Activated effector memory CD4-positive, alpha-beta T cell treated with Interleukin-2 at 50 U/mL for 16 hours (primary cell): Measurements from ENCODE around the gene ENTPD2.

Experiments
- DNase-seq: peaks from one replicate; pipeline ENCODE4 v3.0.0-alpha.2; 2020

ENTPD2 gene

DNA sequence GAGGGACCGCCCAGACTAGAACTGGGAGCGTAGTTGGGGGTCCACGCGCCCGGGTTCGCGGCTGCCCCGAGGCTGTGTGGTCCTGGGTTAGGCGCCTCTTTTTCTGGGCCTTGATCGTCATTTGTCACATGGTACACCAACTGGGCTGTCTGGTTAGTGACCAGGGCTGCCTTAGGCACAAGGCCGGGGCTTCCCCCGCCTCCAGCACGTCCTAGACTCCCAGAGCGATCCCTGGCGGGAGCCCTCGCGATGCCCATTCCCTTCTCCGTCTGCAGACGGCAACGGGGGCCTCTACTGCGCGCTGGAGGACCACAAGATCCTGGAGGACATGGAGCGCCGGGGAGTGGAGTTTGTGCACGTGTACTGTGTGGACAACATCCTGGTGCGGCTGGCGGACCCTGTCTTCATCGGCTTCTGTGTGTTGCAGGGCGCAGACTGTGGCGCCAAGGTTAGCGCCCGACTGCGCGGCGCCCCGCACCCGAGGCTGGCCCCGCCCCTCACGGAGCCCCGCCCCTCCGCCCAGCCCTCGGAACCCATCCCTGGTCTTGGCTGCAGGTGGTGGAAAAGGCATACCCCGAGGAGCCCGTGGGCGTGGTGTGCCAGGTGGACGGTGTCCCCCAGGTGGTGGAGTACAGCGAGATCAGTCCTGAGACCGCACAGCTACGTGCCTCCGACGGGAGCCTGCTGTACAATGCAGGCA, 25.0 kb upstream of the ENTPD2 start:
- DNase-seq, result no peak

GRCh38 chr9:137077758-137078693, 24.2 kb upstream of the ENTPD2 start:
- DNase-seq, result peak; percentile 23

GRCh38 chr9:137077010-137077747, 23.3 kb upstream of the ENTPD2 start, which contains the start of gene UAP1L1:
Gene UAP1L1 (plus strand): TSS chr9:137077517. CDS start chr9:137077533, 16 bp downstream.
- peak; percentile 34 for DNase-seq

DNA sequence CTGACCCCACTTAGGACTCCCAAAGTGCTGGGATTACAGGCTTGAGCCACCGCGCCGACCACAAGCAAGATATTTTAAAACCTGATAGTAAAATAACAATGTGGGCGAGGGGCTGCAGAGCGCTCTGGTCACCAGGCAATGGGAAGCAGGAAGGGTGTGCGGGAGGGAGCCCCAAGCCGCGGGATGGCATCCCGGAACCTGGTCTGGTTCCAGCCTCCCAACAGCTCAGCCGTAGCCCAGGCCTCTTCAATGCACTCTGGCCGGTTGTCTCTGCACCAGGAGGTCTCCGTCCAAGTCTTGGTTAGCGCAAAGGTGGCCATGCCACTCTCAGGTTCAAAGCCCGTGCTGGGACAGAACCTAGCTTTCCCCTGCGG, 22.8 kb upstream of the ENTPD2 start:
- DNase-seq, result no peak

DNA sequence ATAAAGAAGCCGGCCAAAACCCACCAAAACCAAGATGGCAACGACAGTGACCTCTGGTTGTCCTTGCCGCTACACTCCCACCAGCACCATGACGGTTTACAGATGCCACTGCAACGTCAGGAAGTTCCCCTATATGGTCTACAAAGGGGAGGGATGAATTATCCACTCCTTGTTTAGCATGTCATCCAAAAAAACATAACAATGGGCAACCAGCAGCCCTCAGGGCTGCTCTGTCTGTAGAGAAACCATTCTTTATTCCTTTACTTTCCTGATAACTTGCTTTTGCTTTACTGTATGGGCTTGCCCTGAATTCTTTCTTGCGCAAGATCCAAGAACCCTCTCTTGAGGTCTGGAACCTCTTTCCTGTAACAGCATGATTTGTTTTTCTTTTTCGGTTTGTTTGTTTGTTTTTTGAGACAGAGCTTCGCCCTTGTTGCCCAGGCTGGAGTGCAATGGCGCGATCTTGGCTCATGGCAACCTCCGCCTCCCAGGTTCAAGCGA, 21.5 kb upstream of the ENTPD2 start:
- DNase-seq, result no peak

DNA sequence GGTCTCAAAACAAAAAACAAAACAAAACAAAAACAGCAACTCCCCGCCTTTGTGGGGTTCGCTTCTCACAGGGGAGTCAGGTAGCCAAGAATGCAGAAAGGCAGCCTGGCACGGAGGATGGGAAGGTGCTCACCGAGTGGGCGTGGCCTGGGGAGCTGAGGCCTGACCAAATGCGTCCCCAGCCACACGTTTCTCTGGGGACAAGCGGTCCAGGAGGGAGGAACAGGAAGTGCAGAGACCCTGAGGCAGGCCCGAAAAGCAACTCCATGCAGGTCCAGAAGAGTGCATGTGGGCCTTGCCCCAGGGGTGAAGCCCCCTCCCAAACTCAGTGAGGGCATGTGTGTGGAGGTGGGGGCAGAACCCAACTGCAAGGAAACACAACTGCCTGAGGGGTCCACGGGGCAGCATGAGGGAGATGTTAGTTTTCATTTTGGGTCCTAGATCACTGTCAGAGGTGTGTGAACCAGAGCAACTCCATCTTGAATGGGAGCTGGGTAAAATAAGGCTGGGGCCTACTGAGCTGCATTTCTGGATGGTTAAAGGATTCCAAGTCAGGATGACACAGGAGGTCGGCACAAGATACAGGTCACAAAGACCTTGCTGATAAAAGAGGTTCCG, 20.9 kb upstream of the ENTPD2 start:
- DNase-seq, result no peak

DNA sequence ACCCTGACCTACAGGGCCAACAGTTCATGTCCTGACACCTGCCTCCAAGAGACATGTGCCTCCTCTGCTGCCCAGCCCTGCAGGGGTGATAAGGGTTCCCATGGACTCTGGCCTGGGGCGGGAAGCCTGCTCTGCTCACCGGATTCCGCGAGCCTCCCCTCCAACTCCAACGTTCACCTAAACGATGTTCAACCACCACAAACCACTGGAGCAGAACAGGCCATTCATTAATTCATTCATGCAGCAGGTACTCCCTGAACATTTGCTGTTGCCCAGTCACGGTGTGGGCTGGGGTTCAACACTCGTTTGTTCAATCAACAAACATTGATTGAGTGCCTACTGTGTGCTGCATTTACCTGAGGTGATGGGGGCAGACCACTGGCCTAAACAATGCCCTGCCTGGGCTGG, 20.1 kb upstream of the ENTPD2 start:
- no peak for DNase-seq

DNA sequence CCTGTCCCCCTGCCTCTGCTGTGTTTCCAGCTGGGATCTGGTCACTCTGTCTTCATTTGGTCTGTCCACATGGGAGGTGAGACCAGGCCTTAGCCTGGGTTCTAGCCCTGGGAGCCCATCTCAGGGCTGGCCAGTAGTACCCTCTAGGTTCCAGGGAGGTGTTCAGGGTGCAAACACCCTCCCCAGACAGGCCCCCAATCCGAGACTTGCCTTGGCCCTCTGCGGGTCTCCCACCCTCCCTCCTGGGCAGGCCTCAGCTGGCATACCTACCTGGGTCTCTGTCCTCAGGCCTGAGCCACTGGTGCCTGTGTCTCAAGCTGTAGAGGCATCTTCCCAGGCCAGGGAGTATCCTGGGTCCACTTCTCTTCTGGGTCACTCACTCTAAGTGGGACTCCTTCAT, 17.4 kb upstream of the ENTPD2 start:
- DNase-seq, result no peak

GRCh38 chr9:137070906-137071275, 17.0 kb upstream of the ENTPD2 start:
- no peak for DNase-seq

- DNase-seq, result peak; percentile 77
Observed at GRCh38 chr9:137070201-137070905, 16.5 kb upstream of the ENTPD2 start, which contains the start of gene SAPCD2. Gene SAPCD2 (minus strand): TSS chr9:137070557. CDS start chr9:137070460, 97 bp downstream.

DNA sequence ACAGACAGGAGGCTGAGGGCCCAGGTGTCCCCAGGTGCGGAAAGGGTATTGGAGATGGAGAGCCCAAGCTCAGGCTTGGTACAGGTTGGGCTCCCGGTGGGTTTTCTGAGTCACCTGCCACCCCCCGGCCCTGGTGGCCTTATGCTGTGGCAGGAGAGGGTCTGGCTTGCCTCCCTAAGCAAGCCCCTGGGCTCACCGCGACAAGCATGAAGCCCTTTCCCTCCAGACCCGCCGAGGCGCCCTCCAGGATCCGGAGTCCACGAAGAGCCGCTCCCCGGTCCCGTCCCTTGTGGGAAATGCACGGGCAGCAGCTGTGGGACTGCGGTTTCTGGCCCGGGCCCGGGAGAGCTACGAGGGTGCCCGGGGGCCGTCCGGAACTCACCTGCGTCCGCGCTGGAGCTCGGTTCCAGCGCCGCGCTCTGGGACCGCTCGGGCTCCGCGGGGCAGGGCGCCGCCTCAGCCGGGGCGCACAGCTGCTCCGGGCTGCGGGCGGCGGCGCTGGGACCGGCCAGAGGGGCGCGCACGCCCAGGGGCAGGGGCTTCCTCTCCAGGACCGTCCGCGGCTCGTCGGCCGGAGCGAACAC, 15.7 kb upstream of the ENTPD2 start:
- DNase-seq, result no peak

- no peak for DNase-seq
Observed at GRCh38 chr9:137068539-137069507, 15.0 kb upstream of the ENTPD2 start.

DNA sequence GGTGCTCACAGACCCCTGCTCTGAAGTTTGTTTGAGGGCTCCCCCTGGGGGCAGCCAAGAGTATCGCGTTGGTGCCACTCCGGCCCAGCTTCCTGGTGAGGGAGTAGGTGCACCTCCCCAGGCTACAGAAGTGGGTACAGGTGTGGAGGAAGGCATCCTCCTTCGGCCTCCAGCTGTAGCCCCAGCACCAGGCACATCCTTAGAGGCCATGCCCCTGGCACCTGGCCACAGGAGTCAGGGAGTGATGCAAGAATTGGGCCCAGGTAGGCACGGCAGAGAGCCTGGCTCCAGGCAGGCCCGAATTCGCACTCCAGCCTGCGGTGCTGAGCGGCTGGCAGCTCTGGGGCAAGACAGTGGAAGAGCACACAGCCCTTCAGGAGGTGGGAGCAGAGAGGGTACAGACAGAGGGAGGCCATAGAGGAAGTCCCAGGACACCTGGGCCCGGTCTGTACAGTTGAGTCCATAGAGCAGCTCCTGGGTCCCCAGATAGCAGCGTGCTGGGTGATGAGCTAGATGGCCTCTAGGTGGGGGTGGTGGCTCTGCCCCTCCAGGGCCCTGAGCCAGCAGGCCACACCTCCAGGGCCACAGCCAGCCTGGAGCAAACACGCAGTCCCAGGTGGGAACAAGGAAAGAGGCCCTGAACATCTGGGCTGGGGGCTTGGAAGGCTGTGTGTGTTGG, 14.1 kb upstream of the ENTPD2 start:
- peak; percentile 80 for DNase-seq

DNA sequence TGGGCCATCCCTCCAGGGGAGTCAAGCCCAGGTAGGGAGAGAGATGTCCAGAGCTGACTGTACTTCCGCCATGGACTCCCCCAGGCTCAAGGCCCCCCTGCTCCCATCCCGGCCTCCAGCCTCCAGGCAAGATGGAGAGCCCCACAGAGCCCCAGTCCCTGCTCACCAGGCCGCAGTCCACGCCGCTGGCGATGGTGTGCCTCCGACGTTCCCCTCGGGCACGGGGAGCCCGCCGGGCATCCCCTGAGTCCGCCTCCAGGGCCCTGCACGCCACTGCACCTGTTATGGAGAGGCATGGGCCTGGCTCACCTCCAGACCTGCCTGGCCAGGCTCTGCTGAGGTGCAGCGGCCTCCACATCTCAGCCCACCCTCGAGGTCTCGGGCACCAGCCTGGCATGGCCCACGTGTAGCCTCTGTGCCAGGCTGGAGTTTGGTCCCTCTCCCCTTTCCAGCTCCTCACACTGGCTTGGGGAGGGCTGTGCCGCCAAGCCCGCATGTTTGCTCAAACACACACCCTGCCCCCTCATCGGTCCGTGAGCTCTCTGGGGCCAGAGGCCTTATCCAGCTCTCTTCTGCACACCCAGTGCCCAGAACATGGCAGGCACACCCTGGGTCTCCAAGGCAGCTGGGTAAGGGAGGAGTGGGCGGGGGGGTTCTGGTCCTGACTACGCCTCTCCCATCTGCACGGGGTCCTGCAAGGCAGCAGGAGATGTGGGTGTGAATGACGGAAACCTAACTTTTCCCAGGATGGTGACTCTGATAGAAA, 12.4 kb upstream of the ENTPD2 start:
- no peak for DNase-seq

- DNase-seq, result no peak
Observed at GRCh38 chr9:137065336-137065967, 11.6 kb upstream of the ENTPD2 start.

DNA sequence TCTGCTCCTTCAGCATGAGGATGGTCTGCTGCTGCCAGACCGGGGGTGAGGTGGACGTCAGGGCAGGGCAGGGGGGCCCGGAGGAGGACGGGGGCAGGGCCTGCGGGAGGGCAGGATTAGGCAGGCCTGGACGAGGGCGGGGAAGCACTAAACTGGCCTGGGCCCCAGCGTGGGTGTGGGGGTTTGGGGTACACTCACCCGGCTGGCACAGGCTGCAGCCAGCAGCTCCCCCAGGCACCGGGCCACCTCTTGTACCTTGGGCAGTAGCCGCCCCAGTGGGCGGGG, 11.0 kb upstream of the ENTPD2 start:
- no peak for DNase-seq

DNA sequence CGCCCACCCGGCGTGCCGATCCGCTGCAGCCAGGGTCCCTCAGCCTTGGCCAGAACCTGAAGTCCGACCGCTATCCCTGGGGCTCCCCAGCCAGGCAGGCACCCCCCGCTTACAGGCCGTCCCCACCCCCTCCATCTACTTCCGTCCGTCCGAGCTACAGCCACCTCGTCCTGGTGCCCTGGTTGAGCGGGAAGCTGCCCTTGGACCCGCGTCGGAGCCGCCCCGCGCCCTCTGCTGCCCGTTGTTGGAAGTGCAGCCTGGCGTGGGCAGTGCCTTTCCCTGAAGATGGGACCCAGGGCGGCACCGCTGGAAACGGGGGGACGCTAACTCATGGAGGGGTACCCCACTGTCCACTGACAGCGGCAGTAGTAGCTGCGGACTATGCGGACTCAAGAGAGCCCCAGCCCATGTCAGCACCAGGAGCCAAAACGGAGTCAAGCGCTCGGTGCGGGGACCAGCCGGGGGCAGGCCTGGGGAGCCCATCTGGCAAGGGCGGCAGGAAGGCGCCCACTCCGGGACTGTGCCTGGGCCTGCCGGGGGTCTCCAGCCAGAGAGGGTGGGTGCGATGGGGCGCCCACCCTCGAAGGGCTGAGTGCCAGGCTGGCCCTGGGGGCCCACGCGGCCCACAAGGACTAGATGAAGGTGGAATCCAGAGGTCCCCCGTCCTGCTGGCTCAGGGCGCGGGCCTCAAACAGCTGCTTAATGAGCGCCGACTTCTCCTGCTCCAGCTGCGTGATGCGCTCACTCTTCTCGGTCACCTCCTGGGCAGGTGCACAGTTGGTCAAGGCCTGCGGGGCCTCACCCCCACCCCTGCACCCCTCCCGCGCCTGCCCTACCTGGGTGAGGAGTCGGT, 10.4 kb upstream of the ENTPD2 start:
- peak; percentile 37 for DNase-seq
